GM23338 (cell line): Measurements from ENCODE around the gene PAXX. TPM values are rescaled to one million over a fixed set of nuclear protein-coding genes. Genes with fewer than 3 reads are reported as not detected.

ENCODE experiments used
- POLR2AphosphoS5 ChIP-seq: IDR thresholded peaks from 2 replicates; pipeline ENCODE4 v1.6.1; 2016; ENCODE audit warnings: antibody characterized with exemption, low read depth
- STAT1 ChIP-seq: IDR thresholded peaks from one replicate; pipeline ENCODE4 v1.6.1; 2016; ENCODE audit warnings: antibody characterized with exemption; ENCODE audit not compliant: unreplicated experiment
- ZNF462 ChIP-seq: fragments of 250-450 bp; sonication (Bioruptor Pico); IDR thresholded peaks from 2 replicates; pipeline ENCODE4 v1.5.0; 2020; ENCODE audit warnings: mild to moderate bottlenecking, moderate library complexity
- polyA plus RNA-seq: library from polyadenylated mRNA; unstranded; fragments of >200 nt; fragmentation: Nextera tagmentation; extraction: Ambion mirVana; gene quantifications from 2 replicates; pipeline ENCODE4 v1.2.1, GENCODE V29; 2016
- total RNA-seq: library from RNA; depleted of rRNA; stranded (reverse); fragments of >200 nt; shearing (Covaris generic); gene quantifications from 2 replicates; pipeline ENCODE4 v1.2.3, GENCODE V29; 2014
- TF ChIP-seq, protein P1 (sequence below), 2 experiments: fragments of 200-600 bp in 1 of 2; sonication (generic) in 1 of 2; conservative IDR thresholded peaks; 2 replicates each; pipeline versions ENCODE4 v1.5.1 to v1.6.1; 2016 to 2017; ENCODE audit warnings: antibody characterized with exemption in 2 of 2, low read depth in 2 of 2, mild to moderate bottlenecking in 2 of 2, moderate library complexity in 1 of 2
- TF ChIP-seq, protein P2 (sequence below): IDR thresholded peaks from one replicate; pipeline ENCODE4 v1.6.1; 2018; ENCODE audit warnings: antibody characterized with exemption; ENCODE audit not compliant: unreplicated experiment

The PAXX gene
- total and polyA plus RNA-seq, 2 experiments from 2014 or later, result 71.5 to 86.0 TPM

DNA sequence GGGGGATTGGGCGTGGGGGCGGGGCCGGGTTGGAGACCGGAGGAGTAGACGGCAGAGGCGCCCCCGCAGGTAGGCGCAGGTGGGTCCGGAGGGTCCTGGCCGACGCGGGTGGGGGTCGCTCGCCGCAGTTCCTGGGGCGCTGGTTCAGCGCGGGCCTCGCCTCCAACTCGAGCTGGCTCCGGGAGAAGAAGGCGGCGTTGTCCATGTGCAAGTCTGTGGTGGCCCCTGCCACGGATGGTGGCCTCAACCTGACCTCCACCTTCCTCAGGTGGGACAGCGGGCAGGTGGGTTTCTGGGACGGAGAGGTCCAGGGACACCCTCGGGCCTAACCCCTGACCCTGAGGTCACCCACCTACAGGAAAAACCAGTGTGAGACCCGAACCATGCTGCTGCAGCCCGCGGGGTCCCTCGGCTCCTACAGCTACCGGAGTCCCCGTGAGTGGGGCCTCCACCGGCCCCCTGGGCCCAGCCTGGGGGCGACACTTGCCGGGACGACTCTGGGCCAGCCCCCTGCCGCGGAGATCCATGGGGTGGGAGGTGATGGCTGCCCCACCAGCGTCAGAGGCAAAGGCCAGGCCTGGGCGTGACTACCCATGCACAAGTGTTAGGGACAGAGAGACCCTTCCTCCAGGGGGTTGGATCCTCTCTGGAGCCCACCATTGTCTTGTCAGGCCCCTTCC lies 13.2 kb upstream of the PAXX start (continued):
- TF ChIP-seq ZNF462 (CRISPR knock-in tag) (no peak), POLR2AphosphoS5 (no peak), STAT1 (no peak)
- TF ChIP-seq, protein P1, sequence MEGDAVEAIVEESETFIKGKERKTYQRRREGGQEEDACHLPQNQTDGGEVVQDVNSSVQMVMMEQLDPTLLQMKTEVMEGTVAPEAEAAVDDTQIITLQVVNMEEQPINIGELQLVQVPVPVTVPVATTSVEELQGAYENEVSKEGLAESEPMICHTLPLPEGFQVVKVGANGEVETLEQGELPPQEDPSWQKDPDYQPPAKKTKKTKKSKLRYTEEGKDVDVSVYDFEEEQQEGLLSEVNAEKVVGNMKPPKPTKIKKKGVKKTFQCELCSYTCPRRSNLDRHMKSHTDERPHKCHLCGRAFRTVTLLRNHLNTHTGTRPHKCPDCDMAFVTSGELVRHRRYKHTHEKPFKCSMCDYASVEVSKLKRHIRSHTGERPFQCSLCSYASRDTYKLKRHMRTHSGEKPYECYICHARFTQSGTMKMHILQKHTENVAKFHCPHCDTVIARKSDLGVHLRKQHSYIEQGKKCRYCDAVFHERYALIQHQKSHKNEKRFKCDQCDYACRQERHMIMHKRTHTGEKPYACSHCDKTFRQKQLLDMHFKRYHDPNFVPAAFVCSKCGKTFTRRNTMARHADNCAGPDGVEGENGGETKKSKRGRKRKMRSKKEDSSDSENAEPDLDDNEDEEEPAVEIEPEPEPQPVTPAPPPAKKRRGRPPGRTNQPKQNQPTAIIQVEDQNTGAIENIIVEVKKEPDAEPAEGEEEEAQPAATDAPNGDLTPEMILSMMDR (conservative IDR thresholded peaks at IDR 0.05; ENCODE audit: low read depth in 2 of 2), result no peak
- TF ChIP-seq, protein P2, sequence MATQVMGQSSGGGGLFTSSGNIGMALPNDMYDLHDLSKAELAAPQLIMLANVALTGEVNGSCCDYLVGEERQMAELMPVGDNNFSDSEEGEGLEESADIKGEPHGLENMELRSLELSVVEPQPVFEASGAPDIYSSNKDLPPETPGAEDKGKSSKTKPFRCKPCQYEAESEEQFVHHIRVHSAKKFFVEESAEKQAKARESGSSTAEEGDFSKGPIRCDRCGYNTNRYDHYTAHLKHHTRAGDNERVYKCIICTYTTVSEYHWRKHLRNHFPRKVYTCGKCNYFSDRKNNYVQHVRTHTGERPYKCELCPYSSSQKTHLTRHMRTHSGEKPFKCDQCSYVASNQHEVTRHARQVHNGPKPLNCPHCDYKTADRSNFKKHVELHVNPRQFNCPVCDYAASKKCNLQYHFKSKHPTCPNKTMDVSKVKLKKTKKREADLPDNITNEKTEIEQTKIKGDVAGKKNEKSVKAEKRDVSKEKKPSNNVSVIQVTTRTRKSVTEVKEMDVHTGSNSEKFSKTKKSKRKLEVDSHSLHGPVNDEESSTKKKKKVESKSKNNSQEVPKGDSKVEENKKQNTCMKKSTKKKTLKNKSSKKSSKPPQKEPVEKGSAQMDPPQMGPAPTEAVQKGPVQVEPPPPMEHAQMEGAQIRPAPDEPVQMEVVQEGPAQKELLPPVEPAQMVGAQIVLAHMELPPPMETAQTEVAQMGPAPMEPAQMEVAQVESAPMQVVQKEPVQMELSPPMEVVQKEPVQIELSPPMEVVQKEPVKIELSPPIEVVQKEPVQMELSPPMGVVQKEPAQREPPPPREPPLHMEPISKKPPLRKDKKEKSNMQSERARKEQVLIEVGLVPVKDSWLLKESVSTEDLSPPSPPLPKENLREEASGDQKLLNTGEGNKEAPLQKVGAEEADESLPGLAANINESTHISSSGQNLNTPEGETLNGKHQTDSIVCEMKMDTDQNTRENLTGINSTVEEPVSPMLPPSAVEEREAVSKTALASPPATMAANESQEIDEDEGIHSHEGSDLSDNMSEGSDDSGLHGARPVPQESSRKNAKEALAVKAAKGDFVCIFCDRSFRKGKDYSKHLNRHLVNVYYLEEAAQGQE, result no peak
